Spleen (tissue), 7 donors: ENCODE measurements around the gene GCDH.
A peak's percentile ranks its signal among the peaks of the same experiment; 100 is the strongest.

Experiments used
- POLR2A ChIP-seq, 3 donors: fragments of 450-650 bp; IDR thresholded peaks; one replicate each; pipeline ENCODE4 v1.5.1; 2017; ENCODE audit warnings: antibody characterized with exemption in 3 of 3, mild to moderate bottlenecking in 1 of 3
- TF ChIP-seq, protein P1 (sequence below), 11 experiments: fragments of 200-600 bp in 7 of 11; fragments of 450-650 bp in 4 of 11; sonication (generic) in 4 of 11; IDR thresholded peaks in 8 of 11; conservative IDR thresholded peaks in 3 of 11; 1 replicate in 7 of 11; 2 replicates in 4 of 11; pipeline versions ENCODE4 v1.4.0 to v1.8.0; 2016 to 2021; ENCODE audit warnings: antibody characterized with exemption in 11 of 11, inconsistent platforms in 4 of 11, mild to moderate bottlenecking in 1 of 11
- donor health status: DM: no; HTN: no; CAD: no; lungs with moderate emphysema.
- donor health status: DM: no; HTN: no; CAD: no.
- donor health status: DM: no; HTN: no; CAD: no.

DNA sequence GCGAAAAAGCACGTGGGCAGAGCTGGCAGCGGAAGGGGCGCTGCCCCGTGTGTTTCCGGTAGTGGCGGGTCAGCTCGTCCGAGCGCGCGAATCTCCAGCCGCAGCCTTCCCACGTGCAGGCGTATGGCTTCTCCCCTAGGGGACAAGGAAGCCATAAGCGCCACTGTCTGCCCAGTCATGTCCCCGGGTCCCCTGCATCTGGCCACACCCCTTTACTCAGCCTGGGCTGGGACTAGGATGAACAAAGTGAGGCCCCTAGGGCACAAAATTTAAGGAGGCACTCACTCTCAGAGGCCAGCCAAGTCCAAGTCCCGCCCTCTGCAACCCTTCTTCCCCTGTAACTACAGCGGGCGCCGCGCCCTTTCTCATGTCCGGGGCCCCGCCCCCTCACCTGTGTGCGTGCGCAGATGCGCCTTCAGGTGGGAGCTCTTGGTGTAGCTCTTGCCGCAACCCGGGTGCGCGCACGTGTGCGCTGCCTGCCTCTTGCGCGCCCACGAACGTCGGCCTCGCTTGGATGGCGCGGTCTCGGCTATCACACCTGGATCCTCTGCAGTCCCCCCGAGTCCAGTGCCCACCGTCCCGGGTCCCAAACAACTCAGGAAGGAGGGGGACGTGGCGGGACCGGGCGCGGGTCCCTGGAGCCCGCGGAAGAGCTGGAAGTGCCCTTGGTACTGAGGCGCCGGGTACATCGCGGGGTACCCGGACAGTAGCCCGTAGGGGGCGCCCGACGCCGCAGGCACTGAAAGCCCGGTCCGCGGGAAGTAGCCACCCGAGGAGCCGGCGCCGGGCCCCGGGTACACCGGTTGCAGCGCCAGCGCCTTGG is 5.8 kb upstream of the GCDH start:
- TF ChIP-seq, protein P1, sequence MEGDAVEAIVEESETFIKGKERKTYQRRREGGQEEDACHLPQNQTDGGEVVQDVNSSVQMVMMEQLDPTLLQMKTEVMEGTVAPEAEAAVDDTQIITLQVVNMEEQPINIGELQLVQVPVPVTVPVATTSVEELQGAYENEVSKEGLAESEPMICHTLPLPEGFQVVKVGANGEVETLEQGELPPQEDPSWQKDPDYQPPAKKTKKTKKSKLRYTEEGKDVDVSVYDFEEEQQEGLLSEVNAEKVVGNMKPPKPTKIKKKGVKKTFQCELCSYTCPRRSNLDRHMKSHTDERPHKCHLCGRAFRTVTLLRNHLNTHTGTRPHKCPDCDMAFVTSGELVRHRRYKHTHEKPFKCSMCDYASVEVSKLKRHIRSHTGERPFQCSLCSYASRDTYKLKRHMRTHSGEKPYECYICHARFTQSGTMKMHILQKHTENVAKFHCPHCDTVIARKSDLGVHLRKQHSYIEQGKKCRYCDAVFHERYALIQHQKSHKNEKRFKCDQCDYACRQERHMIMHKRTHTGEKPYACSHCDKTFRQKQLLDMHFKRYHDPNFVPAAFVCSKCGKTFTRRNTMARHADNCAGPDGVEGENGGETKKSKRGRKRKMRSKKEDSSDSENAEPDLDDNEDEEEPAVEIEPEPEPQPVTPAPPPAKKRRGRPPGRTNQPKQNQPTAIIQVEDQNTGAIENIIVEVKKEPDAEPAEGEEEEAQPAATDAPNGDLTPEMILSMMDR (IDR thresholded peaks at IDR 0.05 in 8 of 11, conservative IDR thresholded peaks at IDR 0.05 in 3 of 11) = peak; percentile 31 to 88 (median 67)
- TF ChIP-seq POLR2A (IDR thresholded peaks at IDR 0.05) = no peak
